ENCODE results near the gene PDE11A.

- no peak for TF ChIP-seq JUND (IDR thresholded peaks at IDR 0.05; ENCODE audit: low read length)
- TF ChIP-seq BRCA1 (IDR thresholded peaks at IDR 0.05; ENCODE audit: low read depth, low read length), result no peak
- no peak for TF ChIP-seq CHD2 (IDR thresholded peaks at IDR 0.05; ENCODE audit: low read length)
Measured at GRCh38 chr2:177876950-177877349, 195.6 kb downstream of the PDE11A start.

Data from H1 (cell line).